ENCODE results near the gene SDC3.

SDC3 gene

DNA sequence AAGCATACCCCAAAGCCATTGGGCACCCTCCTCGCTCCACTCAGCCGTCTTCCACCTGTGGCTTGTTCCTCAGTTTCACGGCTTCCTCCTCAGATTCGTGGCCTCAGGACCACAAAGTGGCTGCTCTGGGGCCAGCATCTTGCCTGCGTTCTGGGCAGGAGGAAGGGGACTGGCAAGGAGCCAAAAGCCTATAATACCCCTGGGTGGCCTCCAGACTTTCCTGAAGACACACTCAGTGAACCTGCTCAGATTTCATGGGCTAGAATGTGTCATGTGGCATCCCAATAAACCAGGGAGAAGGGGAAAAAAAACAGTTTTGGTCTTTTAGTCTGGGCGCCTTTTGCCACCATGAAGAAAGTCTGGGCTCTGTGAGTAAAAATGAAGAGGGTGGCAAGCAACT, 62.0 kb downstream of the SDC3 start:
- DNase-seq (ENCODE audit: low spot score): no peak
- TF ChIP-seq, protein P1, sequence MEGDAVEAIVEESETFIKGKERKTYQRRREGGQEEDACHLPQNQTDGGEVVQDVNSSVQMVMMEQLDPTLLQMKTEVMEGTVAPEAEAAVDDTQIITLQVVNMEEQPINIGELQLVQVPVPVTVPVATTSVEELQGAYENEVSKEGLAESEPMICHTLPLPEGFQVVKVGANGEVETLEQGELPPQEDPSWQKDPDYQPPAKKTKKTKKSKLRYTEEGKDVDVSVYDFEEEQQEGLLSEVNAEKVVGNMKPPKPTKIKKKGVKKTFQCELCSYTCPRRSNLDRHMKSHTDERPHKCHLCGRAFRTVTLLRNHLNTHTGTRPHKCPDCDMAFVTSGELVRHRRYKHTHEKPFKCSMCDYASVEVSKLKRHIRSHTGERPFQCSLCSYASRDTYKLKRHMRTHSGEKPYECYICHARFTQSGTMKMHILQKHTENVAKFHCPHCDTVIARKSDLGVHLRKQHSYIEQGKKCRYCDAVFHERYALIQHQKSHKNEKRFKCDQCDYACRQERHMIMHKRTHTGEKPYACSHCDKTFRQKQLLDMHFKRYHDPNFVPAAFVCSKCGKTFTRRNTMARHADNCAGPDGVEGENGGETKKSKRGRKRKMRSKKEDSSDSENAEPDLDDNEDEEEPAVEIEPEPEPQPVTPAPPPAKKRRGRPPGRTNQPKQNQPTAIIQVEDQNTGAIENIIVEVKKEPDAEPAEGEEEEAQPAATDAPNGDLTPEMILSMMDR (IDR thresholded peaks at IDR 0.05): no peak
- Histone ChIP-seq H3K27ac (no peak overlapping the region), H3K4me3 (no peak overlapping the region)

DNA sequence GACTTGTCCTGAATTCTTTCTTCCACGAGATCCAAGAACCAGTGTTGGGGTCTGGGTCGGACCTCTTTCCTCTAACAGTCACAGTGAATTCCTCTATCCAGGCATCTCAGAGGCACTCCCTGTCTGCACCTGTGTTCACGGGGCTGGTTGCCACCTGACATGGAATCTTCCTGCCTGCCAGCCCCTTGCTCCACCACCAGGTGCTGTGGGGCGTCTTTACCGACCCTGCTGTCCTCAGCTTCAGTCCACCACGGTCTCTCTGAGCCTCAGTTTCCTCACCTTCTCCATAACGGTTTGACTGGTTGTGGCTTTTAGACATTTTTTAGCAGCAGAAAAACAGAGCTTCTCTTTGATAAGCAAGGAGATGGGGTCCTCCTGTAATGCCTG, 62.7 kb downstream of the SDC3 start:
- H3K4me3 ChIP-seq: no peak overlapping the region
- TF ChIP-seq, protein P1 (IDR thresholded peaks at IDR 0.05): no peak
- DNase-seq (ENCODE audit: low spot score): no peak
- H3K27ac ChIP-seq: no peak overlapping the region

DNA sequence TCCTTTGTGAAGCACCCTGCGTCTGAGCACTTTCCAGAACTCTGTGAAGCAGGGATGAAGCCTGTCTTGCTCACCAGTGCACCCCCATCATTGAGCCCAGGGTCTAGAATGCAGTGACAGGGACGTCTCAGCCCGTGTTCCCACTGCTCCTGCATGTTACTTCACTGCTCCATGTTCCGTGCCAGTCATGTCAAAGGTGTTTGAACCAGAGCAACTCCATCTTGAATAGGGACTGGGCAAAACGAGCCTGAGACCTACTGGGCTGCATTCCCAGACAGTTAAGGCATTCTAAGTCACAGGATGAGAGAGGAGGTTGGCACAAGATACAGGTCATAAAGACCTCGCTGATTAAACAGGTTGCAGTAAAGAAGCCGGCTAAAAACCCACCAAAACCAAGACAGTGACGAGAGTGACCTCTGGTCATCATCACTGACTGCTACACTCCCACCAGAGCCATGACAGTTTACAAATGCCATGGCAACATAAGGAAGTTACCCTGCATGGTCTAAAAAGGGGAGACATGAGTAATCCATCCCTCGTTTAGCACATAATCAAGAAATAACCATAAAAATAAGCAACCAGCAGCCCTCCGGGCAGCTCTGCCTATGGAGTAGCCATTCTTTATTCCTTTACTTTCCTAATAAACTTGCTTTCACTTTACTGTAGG, 63.2 kb downstream of the SDC3 start:
- TF ChIP-seq, protein P1 (IDR thresholded peaks at IDR 0.05): no peak
- no peak for DNase-seq (ENCODE audit: low spot score)
- no peak overlapping the region for H3K27ac ChIP-seq
- H3K4me3 ChIP-seq: no peak overlapping the region

DNA sequence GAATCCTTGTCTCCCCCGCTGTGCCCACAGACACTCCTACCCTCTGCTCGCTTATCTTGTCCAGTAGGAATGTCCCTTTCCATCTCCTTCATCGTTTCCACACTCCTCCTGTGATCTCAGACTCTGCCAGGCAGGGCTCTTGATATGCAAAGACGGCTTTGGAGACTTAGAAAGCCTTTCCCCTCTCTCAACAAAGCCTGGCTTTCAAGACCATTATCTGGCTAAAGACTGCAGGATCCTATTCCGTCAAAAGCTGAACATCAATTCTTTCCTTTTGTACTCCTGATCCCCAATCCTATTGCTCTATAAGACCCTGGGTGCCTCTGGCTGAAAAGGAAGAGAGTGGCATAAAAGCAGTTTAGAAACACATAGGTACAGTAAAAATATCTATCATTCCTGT, 63.9 kb downstream of the SDC3 start:
- no peak overlapping the region for H3K4me3 ChIP-seq
- no peak for DNase-seq (ENCODE audit: low spot score)
- TF ChIP-seq, protein P1 (IDR thresholded peaks at IDR 0.05): no peak
- H3K27ac ChIP-seq: no peak overlapping the region

DNA sequence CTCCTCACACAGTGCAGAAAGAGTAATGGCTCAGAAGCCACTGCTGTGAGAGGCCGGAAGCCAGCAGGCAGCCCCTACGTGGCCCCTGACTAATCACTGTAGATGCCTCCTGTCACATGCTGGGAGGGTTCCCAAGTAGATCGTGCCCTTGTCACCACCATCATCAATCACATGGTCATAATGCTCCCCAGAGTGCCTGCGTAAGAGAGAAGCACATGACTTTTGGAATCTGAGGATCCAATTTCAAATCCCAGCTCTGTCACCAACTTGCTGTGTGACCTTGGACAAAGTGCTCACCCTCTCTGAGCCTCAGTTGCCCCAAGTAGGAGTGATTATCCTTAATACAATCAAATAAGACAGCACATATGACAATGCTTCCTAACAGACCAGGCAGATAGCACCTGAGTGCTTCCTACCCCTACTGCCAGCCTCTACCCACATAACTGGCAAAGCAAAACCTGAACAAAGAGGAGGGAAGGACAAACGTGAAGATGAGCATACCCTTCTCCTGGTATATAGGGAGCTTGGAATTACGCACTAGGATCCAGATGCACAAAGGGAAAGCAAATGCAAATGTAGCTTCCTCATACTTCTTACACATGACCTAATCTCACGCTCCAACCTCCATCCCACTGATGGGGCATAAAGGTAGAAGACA, 65.7 kb downstream of the SDC3 start:
- H3K4me3 ChIP-seq: no peak overlapping the region
- TF ChIP-seq, protein P1 (IDR thresholded peaks at IDR 0.05): no peak
- no peak for DNase-seq (ENCODE audit: low spot score)
- H3K27ac ChIP-seq: no peak overlapping the region

DNA sequence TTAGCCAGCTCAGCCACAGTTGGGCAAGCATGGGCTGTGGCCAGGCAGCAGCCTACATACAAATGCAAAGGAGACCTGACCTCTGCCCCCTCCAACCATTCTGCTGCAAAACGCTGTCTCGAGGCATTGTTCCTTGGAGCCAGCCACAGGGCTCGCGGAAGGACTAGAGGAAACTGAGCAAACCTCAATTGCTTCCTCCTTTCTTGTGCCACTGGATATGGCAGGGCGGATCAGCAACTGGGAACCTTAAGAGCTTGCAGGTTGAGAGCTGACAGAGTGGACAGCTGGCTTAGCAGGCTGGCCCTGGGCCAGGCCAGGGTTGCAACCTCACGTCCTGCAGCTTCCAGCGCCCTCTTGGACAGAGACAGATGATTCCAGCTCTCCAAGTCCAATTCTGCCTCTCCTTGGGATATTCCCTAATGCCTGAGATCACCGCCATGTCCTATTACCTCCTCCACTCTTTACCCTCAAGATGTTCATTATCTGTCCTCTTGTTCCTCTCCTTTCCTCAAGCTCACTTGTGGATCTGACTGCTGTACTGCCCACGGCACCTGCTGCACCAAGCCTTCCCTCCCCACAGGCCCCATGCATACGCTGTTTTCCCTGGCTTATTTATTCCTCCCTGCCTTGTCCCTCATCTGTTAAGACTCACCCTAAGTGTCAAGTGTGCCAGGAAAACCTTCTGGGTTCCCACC, 67.5 kb downstream of the SDC3 start:
- Histone ChIP-seq H3K4me3 (no peak overlapping the region), H3K27ac (no peak overlapping the region)
- TF ChIP-seq, protein P1 (IDR thresholded peaks at IDR 0.05): no peak
- no peak for DNase-seq (ENCODE audit: low spot score)

All from coronary artery (tissue), 2 donors.